ENCODE measurements around the gene MYMX. TPM values are rescaled to one million over a fixed set of nuclear protein-coding genes. Genes with fewer than 3 reads are reported as not detected.
"Not testable (repeated sequence)": the region's sequence is repeated elsewhere in the genome, so short reads cannot be mapped to it uniquely, and the experiment has no call there.

Gene MYMX
- total RNA-seq, 1 experiment from 2014 or later: 8.3 TPM

DNA sequence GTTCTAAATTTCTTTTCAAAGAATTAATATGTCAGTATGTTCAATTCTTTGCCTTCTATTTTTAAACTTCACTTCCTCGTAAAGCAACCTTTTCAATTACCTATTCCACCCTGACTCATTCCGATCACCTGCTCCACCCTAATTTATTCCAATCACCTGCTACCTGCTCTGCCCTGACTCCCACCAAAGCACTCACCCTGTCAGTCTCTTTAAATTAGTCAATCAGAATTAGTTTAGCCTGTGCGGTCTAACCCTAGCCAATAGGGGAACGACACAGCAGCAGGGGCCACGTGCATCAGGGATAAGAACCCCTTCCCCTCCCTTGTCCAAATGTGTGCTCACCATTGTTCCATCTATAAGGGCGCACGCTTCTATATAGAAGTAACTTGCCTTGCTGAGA, 31.4 kb upstream of the MYMX start:
- in situ Hi-C loops (cut with HindIII; ENCODE audit: low sequenced_read_pairs); DNase-seq (ENCODE audit: low spot score): not testable (repeated sequence)

- DNase-seq (ENCODE audit: low spot score): no peak
- in situ Hi-C loops (cut with HindIII; ENCODE audit: low sequenced_read_pairs): no loop called here
These were observed 30.6 kb upstream of the MYMX start for GRCh38 chr6:44185953-44186634.

- in situ Hi-C loops (cut with HindIII; ENCODE audit: low sequenced_read_pairs): no loop called here
- no peak for DNase-seq (ENCODE audit: low spot score)
These were observed 30.1 kb upstream of the MYMX start for GRCh38 chr6:44186635-44187025.

DNA sequence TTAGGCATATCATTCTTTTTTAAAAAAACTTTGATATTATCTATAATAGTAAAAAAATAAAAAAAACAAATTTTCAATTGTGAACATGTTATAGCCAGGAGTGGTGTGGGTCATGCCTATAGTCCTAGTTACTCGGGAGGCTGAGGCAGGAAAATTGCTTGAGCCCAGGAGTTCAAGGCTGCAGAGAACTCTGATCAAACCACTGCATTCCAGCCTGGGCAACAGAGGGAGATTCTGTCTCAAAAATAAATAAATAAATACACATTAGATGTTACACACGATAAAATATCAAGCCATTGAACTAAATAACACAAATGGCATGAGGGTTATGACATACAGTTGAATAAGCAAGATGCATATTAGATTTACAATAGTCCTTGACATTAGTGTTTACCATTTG, 27.9 kb upstream of the MYMX start:
- no peak for DNase-seq (ENCODE audit: low spot score)
- in situ Hi-C loops (cut with HindIII; ENCODE audit: low sequenced_read_pairs): no loop called here

DNA sequence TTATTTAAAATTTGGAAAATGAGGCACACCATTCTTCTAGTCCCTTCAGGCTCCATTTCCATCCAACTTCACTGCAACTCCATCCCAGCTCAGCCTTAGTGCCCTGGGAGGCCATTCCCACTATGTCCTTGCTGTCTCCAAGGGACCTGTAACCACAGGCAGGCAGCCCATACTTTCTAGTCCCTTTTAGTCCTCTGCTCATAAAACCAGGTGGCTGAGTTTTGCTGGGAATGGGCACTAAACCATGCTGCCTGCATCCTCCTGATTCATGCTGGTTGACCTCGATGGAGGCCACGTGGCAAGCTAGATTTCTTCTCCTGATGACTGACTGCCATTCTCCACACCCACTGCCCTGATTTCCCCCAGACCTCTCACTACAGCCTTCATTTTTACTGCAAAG, 27.5 kb upstream of the MYMX start:
- in situ Hi-C loops (cut with HindIII; ENCODE audit: low sequenced_read_pairs): no loop called here
- no peak for DNase-seq (ENCODE audit: low spot score)

DNA sequence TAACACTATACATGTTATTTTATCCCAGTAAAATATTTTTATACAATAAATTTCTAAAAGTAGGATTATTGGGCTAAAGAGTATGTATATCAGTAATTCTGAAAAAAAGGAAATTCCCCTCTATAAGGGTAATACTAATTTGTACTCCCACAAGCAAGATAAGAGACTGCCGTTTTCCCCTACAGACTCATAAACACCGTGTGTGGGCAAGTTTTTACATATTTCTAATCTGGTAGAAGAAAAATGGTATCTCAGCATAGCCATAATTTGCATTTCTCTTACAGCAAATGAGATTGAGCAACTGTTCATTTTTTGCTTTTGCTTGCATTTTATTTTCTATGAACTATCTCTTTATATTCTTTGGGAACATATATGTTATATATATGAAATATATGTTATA, 26.0 kb upstream of the MYMX start:
- in situ Hi-C loops (cut with HindIII; ENCODE audit: low sequenced_read_pairs): no loop called here
- no peak for DNase-seq (ENCODE audit: low spot score)

DNA sequence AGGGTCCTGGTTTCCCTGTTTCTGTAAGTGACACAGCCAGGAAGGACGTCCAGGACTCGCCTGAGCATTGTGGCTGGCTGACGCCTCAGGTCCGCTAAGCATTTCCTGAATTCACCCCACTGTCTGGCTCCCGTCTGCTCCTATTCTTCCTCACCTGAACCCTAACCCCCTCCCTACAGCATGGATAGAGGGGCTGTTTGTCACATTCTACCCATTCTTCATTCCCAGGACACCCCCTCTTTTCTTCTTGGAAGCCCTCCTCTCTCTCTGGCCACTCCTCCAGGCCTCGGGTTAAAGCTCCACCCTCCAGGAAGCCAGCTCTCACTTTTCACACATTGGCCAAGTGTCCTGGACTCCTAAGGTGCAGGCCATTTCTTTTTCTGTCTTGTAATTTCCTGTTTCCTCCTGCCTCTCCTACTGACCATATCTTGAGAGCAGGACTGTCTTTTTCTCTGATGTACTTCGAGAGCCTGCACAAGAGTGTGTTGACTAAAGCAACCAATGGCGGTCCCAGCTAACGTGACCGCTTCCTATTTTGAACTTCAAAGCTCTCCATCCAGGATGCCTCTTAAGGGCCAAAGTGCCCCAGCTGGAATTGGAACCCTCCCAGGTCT, 24.2 kb upstream of the MYMX start:
- DNase-seq (ENCODE audit: low spot score): no peak
- in situ Hi-C loops (cut with HindIII; ENCODE audit: low sequenced_read_pairs): no loop called here

GRCh38 chr6:44193307-44193910, 23.3 kb upstream of the MYMX start:
- DNase-seq (ENCODE audit: low spot score): no peak
- in situ Hi-C loops (cut with HindIII; ENCODE audit: low sequenced_read_pairs): no loop called here

- DNase-seq (ENCODE audit: low spot score): no peak
- in situ Hi-C loops (cut with HindIII; ENCODE audit: low sequenced_read_pairs): no loop called here
These were observed 22.4 kb upstream of the MYMX start for GRCh38 chr6:44194326-44194725.

- in situ Hi-C loops (cut with HindIII; ENCODE audit: low sequenced_read_pairs); DNase-seq (ENCODE audit: low spot score): not testable (repeated sequence)
These were observed 20.4 kb upstream of the MYMX start for GRCh38 chr6:44196351-44196750.

DNA sequence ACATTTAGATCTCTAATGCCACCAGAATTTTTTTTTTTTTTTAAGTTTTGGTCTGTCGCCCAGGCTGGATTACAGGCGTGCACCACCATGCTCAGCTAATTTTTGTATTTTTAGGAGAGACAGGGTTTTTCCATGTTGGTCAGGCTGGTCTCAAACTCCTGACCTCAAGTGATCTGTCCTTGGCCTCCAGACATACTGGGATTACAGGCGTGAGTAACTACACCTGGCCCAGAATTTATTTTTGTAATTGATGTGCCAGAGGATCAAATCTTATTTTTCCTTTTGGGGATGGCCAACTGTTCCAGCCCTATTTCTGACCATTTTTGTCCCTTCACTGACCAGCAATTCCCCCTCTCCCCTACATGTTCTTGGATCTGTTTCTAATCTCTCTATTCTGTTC, 18.0 kb upstream of the MYMX start:
- in situ Hi-C loops (cut with HindIII; ENCODE audit: low sequenced_read_pairs): no loop called here
- no peak for DNase-seq (ENCODE audit: low spot score)

DNA sequence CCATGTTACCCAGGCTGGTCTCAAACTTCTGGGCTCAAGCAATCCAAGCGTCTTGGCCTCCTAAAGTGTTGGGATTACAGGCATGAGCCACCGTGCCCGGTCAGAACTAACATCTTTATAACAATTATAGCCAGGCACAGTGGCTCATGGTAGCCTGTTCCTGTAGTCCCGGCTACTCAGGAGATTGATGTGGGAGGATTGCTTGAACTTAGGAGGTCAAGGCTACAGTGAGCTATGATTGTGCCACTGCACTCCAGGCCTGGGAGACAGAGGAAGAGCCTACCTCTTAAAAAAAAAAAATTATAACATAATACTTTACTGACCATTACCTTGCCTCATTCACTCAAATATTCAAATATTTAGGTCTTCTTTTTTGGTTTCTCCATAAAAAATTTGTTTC, 16.8 kb upstream of the MYMX start:
- in situ Hi-C loops (cut with HindIII; ENCODE audit: low sequenced_read_pairs): no loop called here

GRCh38 chr6:44201200-44201599, 15.5 kb upstream of the MYMX start:
- DNase-seq (ENCODE audit: low spot score): no peak
- in situ Hi-C loops (cut with HindIII; ENCODE audit: low sequenced_read_pairs): no loop called here

More for the DNA sequence above, 16.8 kb upstream of the MYMX start:
- DNase-seq (ENCODE audit: low spot score): no peak

- no peak for DNase-seq (ENCODE audit: low spot score)
- in situ Hi-C loops (cut with HindIII; ENCODE audit: low sequenced_read_pairs): no loop called here
These were observed 15.0 kb upstream of the MYMX start for GRCh38 chr6:44201638-44202303.

DNA sequence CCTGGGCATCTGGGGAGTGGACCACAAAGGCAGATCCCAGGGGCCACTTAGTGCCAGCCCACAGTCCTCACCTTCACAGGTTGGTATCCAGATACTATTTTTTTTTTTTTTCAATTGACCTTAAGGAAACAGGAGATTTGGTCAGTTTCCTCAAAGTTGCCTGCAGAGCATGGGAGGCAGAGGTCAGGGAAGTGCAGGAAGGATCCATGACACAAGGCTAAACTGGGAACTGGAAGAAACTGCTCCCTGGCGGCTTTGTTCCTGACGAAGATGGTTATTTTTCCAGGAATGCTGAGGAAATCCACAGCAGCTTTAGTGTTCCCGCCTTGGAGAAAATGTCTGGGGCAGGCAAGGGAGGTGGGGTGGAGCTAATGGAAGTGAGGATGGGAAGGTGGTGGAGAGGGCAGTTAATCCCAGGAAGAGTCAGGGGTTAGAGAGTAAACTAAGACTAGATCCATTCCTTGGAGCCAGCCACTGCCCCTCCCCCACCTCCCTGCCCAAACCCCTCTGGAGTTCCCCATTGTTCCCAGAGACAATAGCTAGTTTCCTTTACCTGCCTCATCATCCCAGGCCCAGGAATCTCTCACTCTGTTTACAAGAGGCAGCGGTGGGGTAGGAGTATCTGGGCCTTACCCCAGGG, 14.3 kb upstream of the MYMX start:
- in situ Hi-C loops (cut with HindIII; ENCODE audit: low sequenced_read_pairs): no loop called here
- no peak for DNase-seq (ENCODE audit: low spot score)

GRCh38 chr6:44202972-44203750, 13.6 kb upstream of the MYMX start:
- in situ Hi-C loops (cut with HindIII; ENCODE audit: low sequenced_read_pairs): no loop called here
- no peak for DNase-seq (ENCODE audit: low spot score)

GRCh38 chr6:44203955-44204354, 12.8 kb upstream of the MYMX start:
- in situ Hi-C loops (cut with HindIII; ENCODE audit: low sequenced_read_pairs): no loop called here
- DNase-seq (ENCODE audit: low spot score): no peak

GRCh38 chr6:44207966-44208365, 8.8 kb upstream of the MYMX start:
- in situ Hi-C loops (cut with HindIII; ENCODE audit: low sequenced_read_pairs): no loop called here
- DNase-seq (ENCODE audit: low spot score): no peak

GRCh38 chr6:44211284-44211683, 5.4 kb upstream of the MYMX start:
- DNase-seq (ENCODE audit: low spot score): no peak
- in situ Hi-C loops (cut with HindIII; ENCODE audit: low sequenced_read_pairs): no loop called here
